ENCODE measurements around the gene SLC25A39.
"Not testable (repeated sequence)": the region's sequence is repeated elsewhere in the genome, so short reads cannot be mapped to it uniquely, and the experiment has no call there.

DNA sequence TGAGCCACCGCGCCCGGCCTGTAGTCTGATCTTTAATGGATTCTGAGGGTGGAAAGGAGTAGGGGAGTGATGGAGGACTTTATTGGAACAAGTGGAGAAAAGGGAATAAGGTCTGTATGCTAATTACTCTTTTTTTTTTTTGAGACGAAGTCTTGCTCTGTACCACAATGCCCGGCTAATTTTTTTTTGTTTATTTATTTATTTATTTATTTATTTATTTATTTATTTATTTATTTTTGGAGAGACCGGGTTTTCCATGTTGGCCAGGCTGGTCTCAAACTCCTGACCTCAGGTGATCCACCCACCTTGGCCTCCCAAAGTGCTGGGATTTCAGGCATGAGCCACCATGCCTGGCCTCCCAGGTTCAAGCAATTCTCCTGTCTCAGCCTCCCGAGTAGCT, 4.9 kb upstream of the SLC25A39 start:
- TF ChIP-seq, protein P1, sequence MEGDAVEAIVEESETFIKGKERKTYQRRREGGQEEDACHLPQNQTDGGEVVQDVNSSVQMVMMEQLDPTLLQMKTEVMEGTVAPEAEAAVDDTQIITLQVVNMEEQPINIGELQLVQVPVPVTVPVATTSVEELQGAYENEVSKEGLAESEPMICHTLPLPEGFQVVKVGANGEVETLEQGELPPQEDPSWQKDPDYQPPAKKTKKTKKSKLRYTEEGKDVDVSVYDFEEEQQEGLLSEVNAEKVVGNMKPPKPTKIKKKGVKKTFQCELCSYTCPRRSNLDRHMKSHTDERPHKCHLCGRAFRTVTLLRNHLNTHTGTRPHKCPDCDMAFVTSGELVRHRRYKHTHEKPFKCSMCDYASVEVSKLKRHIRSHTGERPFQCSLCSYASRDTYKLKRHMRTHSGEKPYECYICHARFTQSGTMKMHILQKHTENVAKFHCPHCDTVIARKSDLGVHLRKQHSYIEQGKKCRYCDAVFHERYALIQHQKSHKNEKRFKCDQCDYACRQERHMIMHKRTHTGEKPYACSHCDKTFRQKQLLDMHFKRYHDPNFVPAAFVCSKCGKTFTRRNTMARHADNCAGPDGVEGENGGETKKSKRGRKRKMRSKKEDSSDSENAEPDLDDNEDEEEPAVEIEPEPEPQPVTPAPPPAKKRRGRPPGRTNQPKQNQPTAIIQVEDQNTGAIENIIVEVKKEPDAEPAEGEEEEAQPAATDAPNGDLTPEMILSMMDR (IDR thresholded peaks at IDR 0.05): not testable (repeated sequence)
- TF ChIP-seq POLR2A (IDR thresholded peaks at IDR 0.05): not testable (repeated sequence)

Data from adrenal gland (tissue), 5 donors.